HCT116 (cell line): Measurements from ENCODE around the gene CORO6. TPM values are rescaled to one million over a fixed set of nuclear protein-coding genes. Genes with fewer than 3 reads are reported as not detected.

ENCODE experiments used
- ATAC-seq: fragments of 200-7000 bp; cut with Tn5 transposase; 2 replicates; pipeline ENCODE4 v1.9.1; 2020; ENCODE audit warnings: mild to moderate bottlenecking, moderate library complexity
- BruUV-seq: library from RNA; stranded (reverse); fragments of 400-500 nt; replicated peaks from 2 replicates; lab custom pipeline; 2021; lab: Mats Ljungman, UMichigan
- CTCF ChIA-PET: fragments of 300-600 bp; sonication (Branson Sonifier 250); formaldehyde crosslinking; loops from one replicate; lab custom pipeline; 2021; ENCODE audit warnings: antibody characterized with exemption; lab: Charles Lee
- POLR2A ChIA-PET: fragments of 300-600, 350-600 bp; sonication (Branson Sonifier 250); formaldehyde crosslinking; loops from one replicate; lab custom pipeline; 2021; ENCODE audit warnings: antibody characterized with exemption; lab: Charles Lee
- RAD21 ChIA-PET, 2 experiments: fragments of 300-600 bp; sonication (Branson Sonifier 250); formaldehyde crosslinking; loops; one replicate each; lab custom pipeline; 2023; ENCODE audit warnings: low total read pairs in 2 of 2; ENCODE audit not compliant: uncharacterized antibody in 2 of 2, unreplicated experiment in 2 of 2, low non-redundant PET in 1 of 2; lab: Charles Lee
- DNase-seq: peaks from one replicate; pipeline ENCODE4 v3.0.0-alpha.2; 2010; ENCODE audit warnings: low read depth, low spot score
- H2AFZ ChIP-seq: fragments of 200-600 bp; shearing (Covaris generic), sonication (generic); 2 replicates; pipeline ENCODE4 v1.6.1; 2017; ENCODE audit warnings: low read depth, mixed run types, mixed read lengths, antibody characterized with exemption, low read length; ENCODE audit not compliant: poor library complexity, severe bottlenecking
- H3K27ac ChIP-seq: 2 replicates; pipeline ENCODE4 v1.5.1; 2012; ENCODE audit warnings: low read depth, low read length
- H3K27me3 ChIP-seq: fragments of 200-600 bp; sonication (generic); 2 replicates; pipeline ENCODE4 v1.6.1; 2016; ENCODE audit warnings: mixed run types, low read length, mixed read lengths; ENCODE audit not compliant: insufficient read depth
- H3K36me3 ChIP-seq, 2 experiments: fragments of 200-500 bp in 1 of 2; fragments of 200-600 bp in 1 of 2; sonication (Bioruptor generic) in 1 of 2; sonication (generic) in 1 of 2; 2 replicates each; pipeline versions ENCODE4 v1.5.1 to v1.6.1; 2014 to 2016; ENCODE audit warnings: low read length in 2 of 2, inconsistent platforms in 1 of 2, mixed read lengths in 1 of 2, mixed run types in 1 of 2; ENCODE audit not compliant: insufficient read depth in 2 of 2, control insufficient read depth in 1 of 2
- H3K4me1 ChIP-seq, 2 experiments: fragments of 200-600 bp in 1 of 2; sonication (generic) in 1 of 2; 2 replicates each; pipeline versions ENCODE4 v1.5.1 to v1.6.1; 2012 to 2017; ENCODE audit warnings: low read length in 2 of 2, inconsistent platforms in 1 of 2, mild to moderate bottlenecking in 1 of 2, mixed read lengths in 1 of 2, mixed run types in 1 of 2, moderate library complexity in 1 of 2; ENCODE audit not compliant: insufficient read depth in 2 of 2, control insufficient read depth in 1 of 2
- H3K4me2 ChIP-seq: fragments of 200-600 bp; sonication (generic); 2 replicates; pipeline ENCODE4 v1.6.1; 2017; ENCODE audit warnings: mixed run types, low read length, mixed read lengths
- H3K4me3 ChIP-seq, 2 experiments: fragments of 200-600 bp in 1 of 2; sonication (generic) in 1 of 2; replicated peaks in 1 of 2; 2 replicates each; pipeline ENCODE4 v1.5.1; 2011 to 2016; ENCODE audit warnings: low read length in 2 of 2, control low read depth in 1 of 2, low read depth in 1 of 2, mild to moderate bottlenecking in 1 of 2, mixed read lengths in 1 of 2, mixed run types in 1 of 2
- H3K79me2 ChIP-seq: fragments of 200-600 bp; sonication (generic); 2 replicates; pipeline ENCODE4 v1.6.1; 2017; ENCODE audit warnings: mild to moderate bottlenecking, mixed run types, low read length, moderate library complexity, mixed read lengths; ENCODE audit not compliant: insufficient read depth
- H3K9ac ChIP-seq: fragments of 200-600 bp; sonication (generic); 2 replicates; pipeline ENCODE4 v1.6.1; 2016; ENCODE audit warnings: low read length, mixed read lengths
- H3K9me2 ChIP-seq: fragments of 200-600 bp; sonication (generic), shearing (Covaris generic); 2 replicates; pipeline ENCODE4 v1.6.1; 2017; ENCODE audit warnings: mixed run types, mild to moderate bottlenecking, moderate library complexity; ENCODE audit not compliant: insufficient read depth
- H3K9me3 ChIP-seq, 2 experiments: fragments of 200-500 bp in 1 of 2; fragments of 200-600 bp in 1 of 2; sonication (Bioruptor generic) in 1 of 2; sonication (generic) in 1 of 2; 2 replicates each; pipeline ENCODE4 v1.6.1; 2014 to 2017; ENCODE audit warnings: low read length in 2 of 2, mixed read lengths in 2 of 2, inconsistent platforms in 1 of 2, low read depth in 1 of 2, mild to moderate bottlenecking in 1 of 2, mixed run types in 1 of 2, moderate library complexity in 1 of 2; ENCODE audit not compliant: control insufficient read depth in 1 of 2, insufficient read depth in 1 of 2
- H4K20me1 ChIP-seq: fragments of 200-600 bp; sonication (generic), shearing (Covaris generic); 2 replicates; pipeline ENCODE4 v1.6.1; 2017; ENCODE audit warnings: mixed run types, mild to moderate bottlenecking, moderate library complexity; ENCODE audit not compliant: insufficient read depth
- CEBPB ChIP-seq: IDR thresholded peaks from 2 replicates; pipeline ENCODE4 v1.6.1; 2012; ENCODE audit warnings: low read depth
- ELF1 ChIP-seq: IDR thresholded peaks from 2 replicates; pipeline ENCODE4 v1.6.1; 2012; ENCODE audit warnings: low read depth, borderline replicate concordance
- EZH2 ChIP-seq: fragments of 200-600 bp; sonication (generic); IDR thresholded peaks from 2 replicates; pipeline ENCODE4 v1.6.1; 2017; ENCODE audit warnings: antibody characterized with exemption, mixed run types
- EZH2phosphoT487 ChIP-seq: fragments of 200-600 bp; IDR thresholded peaks from 2 replicates; pipeline ENCODE4 v1.6.1; 2018; ENCODE audit warnings: antibody characterized with exemption, borderline replicate concordance
- JUND ChIP-seq: IDR thresholded peaks from 2 replicates; pipeline ENCODE4 v1.6.1; 2012
- MAX ChIP-seq: IDR thresholded peaks from 2 replicates; pipeline ENCODE4 v1.6.1; 2012
- POLR2AphosphoS5 ChIP-seq: IDR thresholded peaks from 2 replicates; pipeline ENCODE4 v1.6.1; 2011; ENCODE audit warnings: mild to moderate bottlenecking, low read depth, low read length, moderate library complexity
- RAD21 ChIP-seq: IDR thresholded peaks from 2 replicates; pipeline ENCODE4 v1.6.1; 2012; ENCODE audit warnings: low read depth, mild to moderate bottlenecking
- SIN3A ChIP-seq: IDR thresholded peaks from 2 replicates; pipeline ENCODE4 v1.6.1; 2012; ENCODE audit warnings: low read depth
- TCF7L2 ChIP-seq: IDR thresholded peaks from 2 replicates; pipeline ENCODE4 v1.7.0; 2011; ENCODE audit warnings: borderline replicate concordance, inconsistent platforms; ENCODE audit not compliant: insufficient read depth, insufficient read length; ENCODE audit errors: extremely low read depth
- YY1 ChIP-seq: IDR thresholded peaks from 2 replicates; pipeline ENCODE4 v1.6.1; 2011; ENCODE audit warnings: low read length, low read depth, moderate library complexity, mild to moderate bottlenecking; ENCODE audit not compliant: insufficient replicate concordance; ENCODE audit errors: extremely low read depth
- ZFX ChIP-seq: fragments of 450-650 bp; IDR thresholded peaks from 2 replicates; pipeline ENCODE4 v1.6.1; 2017
- ZNF274 ChIP-seq: fragments of 200-500 bp; sonication (Bioruptor generic); IDR thresholded peaks from 2 replicates; pipeline ENCODE4 v1.6.1; 2014; ENCODE audit warnings: mild to moderate bottlenecking, low read depth, low read length, inconsistent platforms
- intact Hi-C: fragments of 100-400 bp; cut with micrococcal nuclease; formaldehyde crosslinking; loops from 2 replicates; pipeline ENCODE4 v1.10.0; 2022
- total RNA-seq: library from RNA; stranded (reverse); gene quantifications from one replicate; pipeline ENCODE4 v1.2.1, GENCODE V29; 2021; ENCODE audit not compliant: unreplicated experiment
- TF ChIP-seq, protein P1 (sequence below): IDR thresholded peaks from 2 replicates; pipeline ENCODE4 v1.6.1; 2011; ENCODE audit warnings: mild to moderate bottlenecking, low read length, moderate library complexity; ENCODE audit not compliant: insufficient replicate concordance; ENCODE audit errors: extremely low read depth

CORO6 gene
- total RNA-seq, 1 experiment from 2014 or later: 8.7 TPM

DNA sequence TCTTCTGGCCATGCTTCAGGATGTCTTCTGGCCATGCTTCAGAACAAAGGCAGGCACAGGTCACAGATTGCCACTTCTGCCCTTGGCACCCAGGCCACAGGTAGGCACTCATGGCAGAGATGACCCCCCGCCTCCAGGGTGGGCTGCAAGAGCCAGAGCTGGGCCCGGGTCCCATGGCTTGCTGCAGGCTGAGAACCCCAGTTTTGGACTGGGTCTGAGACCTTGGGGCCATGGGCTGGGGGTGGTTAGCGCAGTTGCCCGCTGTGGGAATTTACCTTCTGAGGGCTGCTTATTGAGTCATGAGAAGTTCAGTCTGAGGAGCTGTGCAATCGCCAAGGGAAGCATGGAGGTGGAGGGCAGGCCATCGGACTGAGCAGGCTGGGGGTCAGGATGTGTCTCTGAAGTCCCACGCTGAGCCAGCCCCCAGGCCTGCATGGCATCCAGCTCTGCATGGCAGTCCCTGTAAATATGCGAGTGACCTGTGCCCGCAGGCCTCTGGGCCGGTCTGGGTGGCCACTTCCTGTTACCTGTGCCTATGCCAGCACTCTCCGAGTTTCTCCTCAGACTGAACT, 28.1 kb downstream of the CORO6 start:
- no peaks in the 10 kb centered on the region for H3K27me3 ChIP-seq
- peak overlapping the region; percentile 72 for H3K9ac ChIP-seq
- ATAC-seq (no peak), DNase-seq (no peak)
- ChIA-PET RAD21 (interaction anchor here in 1 of 2 experiments (0.6 kb wide), 1 partner anchor 9 kb away, joined by 3 read pairs; no protein-coding TSS in a partner anchor), CTCF (interaction anchor here (1.4 kb wide), 1 partner anchor 23 kb away, joined by 7 read pairs; no protein-coding TSS in a partner anchor), POLR2A (no interaction called here)
- intact Hi-C loops: loop anchor here (10.0 kb wide), 1 partner anchor 450 kb away; no protein-coding TSS in a partner anchor
- peaks cover 44% of the 10 kb centered on the region for H3K79me2 ChIP-seq
- H2AFZ ChIP-seq: no peak overlapping the region
- BruUV-seq: no TSS peak
- peak overlapping the region; percentile 82 for H3K4me2 ChIP-seq
- peaks cover 28 to 57% of the 10 kb centered on the region in 2 experiments for H3K4me1 ChIP-seq
- H3K9me2 ChIP-seq: no peaks in the 10 kb centered on the region
- H3K9me3 ChIP-seq: no peaks in the 10 kb centered on the region
- H4K20me1 ChIP-seq: no peaks in the 10 kb centered on the region
- no peak for TF ChIP-seq RAD21
- TF ChIP-seq EZH2phosphoT487: no peak
- TF ChIP-seq SIN3A: no peak
- TF ChIP-seq, protein P1, sequence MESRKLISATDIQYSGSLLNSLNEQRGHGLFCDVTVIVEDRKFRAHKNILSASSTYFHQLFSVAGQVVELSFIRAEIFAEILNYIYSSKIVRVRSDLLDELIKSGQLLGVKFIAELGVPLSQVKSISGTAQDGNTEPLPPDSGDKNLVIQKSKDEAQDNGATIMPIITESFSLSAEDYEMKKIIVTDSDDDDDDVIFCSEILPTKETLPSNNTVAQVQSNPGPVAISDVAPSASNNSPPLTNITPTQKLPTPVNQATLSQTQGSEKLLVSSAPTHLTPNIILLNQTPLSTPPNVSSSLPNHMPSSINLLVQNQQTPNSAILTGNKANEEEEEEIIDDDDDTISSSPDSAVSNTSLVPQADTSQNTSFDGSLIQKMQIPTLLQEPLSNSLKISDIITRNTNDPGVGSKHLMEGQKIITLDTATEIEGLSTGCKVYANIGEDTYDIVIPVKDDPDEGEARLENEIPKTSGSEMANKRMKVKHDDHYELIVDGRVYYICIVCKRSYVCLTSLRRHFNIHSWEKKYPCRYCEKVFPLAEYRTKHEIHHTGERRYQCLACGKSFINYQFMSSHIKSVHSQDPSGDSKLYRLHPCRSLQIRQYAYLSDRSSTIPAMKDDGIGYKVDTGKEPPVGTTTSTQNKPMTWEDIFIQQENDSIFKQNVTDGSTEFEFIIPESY: no peak
- TF ChIP-seq POLR2AphosphoS5: no peak
- TF ChIP-seq MAX: no peak
- no peak for TF ChIP-seq YY1
- no peak for TF ChIP-seq CEBPB
- no peak for TF ChIP-seq EZH2
- TF ChIP-seq ZNF274: no peak
- no peak for TF ChIP-seq TCF7L2
- no peak for TF ChIP-seq JUND
- TF ChIP-seq ELF1: no peak
- TF ChIP-seq ZFX: no peak
- peak overlapping the region; percentile 68 to 74 for H3K4me3 ChIP-seq
- H3K36me3 ChIP-seq: no peaks in the 10 kb centered on the region
- 0 out of 2 replicates have a peak overlapping the region, but pooled peaks have one; percentile 94 for H3K27ac ChIP-seq
